ENCODE data around the gene PIGK. TPM values are rescaled to one million over a fixed set of nuclear protein-coding genes. Genes with fewer than 3 reads are reported as not detected.

Gene PIGK
- total and polyA plus RNA-seq, 2 of the 4 experiments (the other 2 are of a cell fraction) = 15.6 to 21.2 TPM

DNA sequence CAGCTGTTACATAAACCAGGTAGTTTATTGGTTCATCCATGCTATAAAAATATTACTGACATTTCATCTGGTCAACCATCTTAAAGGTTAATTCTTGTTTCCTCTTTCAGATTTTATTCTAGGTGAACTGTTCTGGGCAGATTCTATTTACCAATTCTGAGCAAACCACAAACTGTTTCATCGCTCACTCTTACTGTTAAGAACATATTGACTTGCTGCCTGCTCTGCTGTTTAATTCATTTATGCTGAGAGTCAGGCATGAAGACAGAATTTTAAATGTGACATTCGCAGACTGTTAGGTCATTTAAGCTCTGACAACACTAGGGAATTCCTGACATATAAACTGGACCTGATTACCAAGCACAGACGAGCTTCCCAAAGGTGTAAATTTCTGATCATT is 98.3 kb downstream of the PIGK start:
- ChIA-PET CTCF (no interaction called here), POLR2A (ENCODE audit: unreplicated experiment) (no interaction called here)
- Histone ChIP-seq H3K36me3 (ENCODE audit: control insufficient read depth, insufficient read depth, low read length) (no peaks in the 10 kb centered on the region), H4K5ac (ENCODE audit: low read depth, low read length) (no peak overlapping the region), H3K4ac (ENCODE audit: low read depth, low read length) (no peak overlapping the region), H3K4me2 (ENCODE audit: low read depth, low read length) (no peak overlapping the region), H2BK120ac (ENCODE audit: low read depth, low read length) (no peak overlapping the region), H3K79me1 (ENCODE audit: low read depth in 1 of 2, low read length in 2 of 2) (no peaks in the 10 kb centered on the region), H2BK5ac (ENCODE audit: low read depth, low read length, poor library complexity, severe bottlenecking) (no peak overlapping the region), H3K9me1 (ENCODE audit: insufficient read depth, low read length) (no peaks in the 10 kb centered on the region), H3K18ac (ENCODE audit: low read depth, low read length) (no peak overlapping the region), H3K4me3 (ENCODE audit: insufficient read depth, low read depth, low read length) (no peak overlapping the region), H2AK5ac (ENCODE audit: low read depth, low read length) (no peak overlapping the region), H3K14ac (replicated peaks; ENCODE audit: low read depth, low read length) (no peak overlapping the region), H2AK9ac (replicated peaks; ENCODE audit: low read depth, low read length, poor library complexity) (no peak overlapping the region), H2BK15ac (ENCODE audit: low read depth, low read length) (no peak overlapping the region), H4K91ac (ENCODE audit: insufficient read depth, low read depth, low read length) (no peak overlapping the region), H3K56ac (ENCODE audit: extremely low read depth, insufficient read depth, low read length) (no peak overlapping the region), H3K27ac (ENCODE audit: insufficient read depth, low read length) (no peak overlapping the region), H3K27me3 (ENCODE audit: control insufficient read depth, insufficient read depth, low read length) (no peaks in the 10 kb centered on the region), H4K8ac (ENCODE audit: low read depth in 2 of 2, low read length in 2 of 2) (no peak overlapping the region), H2BK20ac (ENCODE audit: low read depth, low read length) (no peak overlapping the region), H4K20me1 (ENCODE audit: insufficient read depth, low read length) (no peaks in the 10 kb centered on the region), H3K9me3 (ENCODE audit: control insufficient read depth, insufficient read depth, low read length) (no peaks in the 10 kb centered on the region), H3K4me1 (ENCODE audit: control insufficient read depth, insufficient read depth, low read length) (no peaks in the 10 kb centered on the region), H3K9ac (ENCODE audit: low read depth, low read length) (no peak overlapping the region), H2AFZ (replicated peaks; ENCODE audit: low read length, poor library complexity) (no peak overlapping the region), H3K23ac (ENCODE audit: low read depth, low read length) (no peak overlapping the region)
- dilution Hi-C loops (cut with HindIII; ENCODE audit: low sequenced_read_pairs, unreplicated experiment) (no loop called here), in situ Hi-C loops (cut with MboI; ENCODE audit: low sequenced_read_pairs) (loop anchor here (10.0 kb wide), 1 partner anchor 216 kb away; no protein-coding TSS in a partner anchor), intact Hi-C loops (cut with micrococcal nuclease) (no loop called here)
- 100% methylated on average over 1 of the region's 3 CpGs; no CpG with 5 or more reads in 1 of the 2 experiments for WGBS, 2 experiments (ENCODE audit: extremely low coverage in 2 of 2, insufficient read length in 1 of 2)
- ATAC-seq (ENCODE audit: low read depth) = no peak
- no TSS peak for BruUV-seq (replicated peaks)
- no peak for TF ChIP-seq RCOR1 (IDR thresholded peaks at IDR 0.05; ENCODE audit: insufficient replicate concordance, low read length)
- TF ChIP-seq RFX5 (IDR thresholded peaks at IDR 0.05; ENCODE audit: low read depth, low read length) = no peak
- TF ChIP-seq, protein P1, sequence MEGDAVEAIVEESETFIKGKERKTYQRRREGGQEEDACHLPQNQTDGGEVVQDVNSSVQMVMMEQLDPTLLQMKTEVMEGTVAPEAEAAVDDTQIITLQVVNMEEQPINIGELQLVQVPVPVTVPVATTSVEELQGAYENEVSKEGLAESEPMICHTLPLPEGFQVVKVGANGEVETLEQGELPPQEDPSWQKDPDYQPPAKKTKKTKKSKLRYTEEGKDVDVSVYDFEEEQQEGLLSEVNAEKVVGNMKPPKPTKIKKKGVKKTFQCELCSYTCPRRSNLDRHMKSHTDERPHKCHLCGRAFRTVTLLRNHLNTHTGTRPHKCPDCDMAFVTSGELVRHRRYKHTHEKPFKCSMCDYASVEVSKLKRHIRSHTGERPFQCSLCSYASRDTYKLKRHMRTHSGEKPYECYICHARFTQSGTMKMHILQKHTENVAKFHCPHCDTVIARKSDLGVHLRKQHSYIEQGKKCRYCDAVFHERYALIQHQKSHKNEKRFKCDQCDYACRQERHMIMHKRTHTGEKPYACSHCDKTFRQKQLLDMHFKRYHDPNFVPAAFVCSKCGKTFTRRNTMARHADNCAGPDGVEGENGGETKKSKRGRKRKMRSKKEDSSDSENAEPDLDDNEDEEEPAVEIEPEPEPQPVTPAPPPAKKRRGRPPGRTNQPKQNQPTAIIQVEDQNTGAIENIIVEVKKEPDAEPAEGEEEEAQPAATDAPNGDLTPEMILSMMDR (conservative IDR thresholded peaks at IDR 0.05; ENCODE audit: low read depth, low read length) = no peak
- no peak for TF ChIP-seq CEBPB (IDR thresholded peaks at IDR 0.05; ENCODE audit: low read depth, low read length)
- TF ChIP-seq RAD21 (IDR thresholded peaks at IDR 0.05; ENCODE audit: low read length) = no peak
- no peak for DNase-seq

Data from IMR-90 (cell line).